HUES48 (cell line): ENCODE measurements around the gene ZNF367.

Experiments
- H3K27ac ChIP-seq: one replicate; pipeline ENCODE4 v1.7.0; 2013; ENCODE audit warnings: low read depth, low read length, inconsistent platforms
- H3K27me3 ChIP-seq: 2 replicates; pipeline ENCODE4 v1.6.1; 2013; ENCODE audit warnings: mild to moderate bottlenecking, low read length; ENCODE audit not compliant: control insufficient read depth, insufficient read depth
- H3K36me3 ChIP-seq: 2 replicates; pipeline ENCODE4 v1.6.1; 2013; ENCODE audit warnings: low read length; ENCODE audit not compliant: control insufficient read depth, insufficient read depth
- H3K4me1 ChIP-seq: 2 replicates; pipeline ENCODE4 v1.6.1; 2013; ENCODE audit warnings: mild to moderate bottlenecking, low read length; ENCODE audit not compliant: control insufficient read depth, insufficient read depth
- H3K4me3 ChIP-seq: 2 replicates; pipeline ENCODE4 v1.5.1; 2013; ENCODE audit warnings: mild to moderate bottlenecking, low read depth, low read length
- H3K9ac ChIP-seq: 2 replicates; pipeline ENCODE4 v1.6.1; 2013; ENCODE audit warnings: mild to moderate bottlenecking, low read depth, low read length, moderate library complexity
- H3K9me3 ChIP-seq: 2 replicates; pipeline ENCODE4 v1.6.1; 2013; ENCODE audit warnings: low read length; ENCODE audit not compliant: control insufficient read depth, insufficient read depth

Gene ZNF367

GRCh38 chr9:96450613-96451528 is 32.7 kb upstream of the ZNF367 start:
- peaks cover 31% of the 10 kb centered on the region for H3K27me3 ChIP-seq
- no peak overlapping the region for H3K27ac ChIP-seq
- no peaks in the 10 kb centered on the region for H3K9me3 ChIP-seq
- H3K4me1 ChIP-seq, result peaks cover 9% of the 10 kb centered on the region; the same call in 1 of the 2 replicates
- peak overlapping the region; percentile 24; the same call in 1 of the 2 replicates for H3K9ac ChIP-seq
- H3K36me3 ChIP-seq, result no peaks in the 10 kb centered on the region
- H3K4me3 ChIP-seq, result peak overlapping the region; percentile 67

- Histone ChIP-seq H3K9me3 (no peaks in the 10 kb centered on the region), H3K36me3 (no peaks in the 10 kb centered on the region), H3K27ac (peak within 1 kb of the TSS; percentile 61)
Observed at GRCh38 chr9:96449845-96450612, 31.9 kb upstream of the ZNF367 start, which contains the start of gene HABP4. Gene HABP4, plus strand, starts transcription at chr9:96450169. Its CDS starts 111 bp downstream, at chr9:96450280.

GRCh38 chr9:96449523-96449844 is 31.3 kb upstream of the ZNF367 start:
- no peak overlapping the region for H3K27ac ChIP-seq
- H3K9me3 ChIP-seq, result no peaks in the 10 kb centered on the region
- no peak overlapping the region for H3K9ac ChIP-seq
- H3K36me3 ChIP-seq, result no peaks in the 10 kb centered on the region
- H3K4me1 ChIP-seq, result peaks cover 9% of the 10 kb centered on the region; the same call in 1 of the 2 replicates
- H3K27me3 ChIP-seq, result peaks cover 31% of the 10 kb centered on the region
- H3K4me3 ChIP-seq, result peak overlapping the region; percentile 67

More at GRCh38 chr9:96449845-96450612, 31.9 kb upstream of the ZNF367 start, which contains the start of gene HABP4:
- Histone ChIP-seq H3K27me3 (peaks cover 31% of the 10 kb centered on the region), H3K9ac (peak within 1 kb of the TSS; percentile 70; the same call in 1 of the 2 replicates), H3K4me1 (peaks cover 9% of the 10 kb centered on the region; the same call in 1 of the 2 replicates), H3K4me3 (peak within 1 kb of the TSS; percentile 67)

- H3K36me3 ChIP-seq, result no peaks in the 10 kb centered on the region
- no peak overlapping the region for H3K9ac ChIP-seq
- peaks cover 9% of the 10 kb centered on the region; the same call in 1 of the 2 replicates for H3K4me1 ChIP-seq
- H3K4me3 ChIP-seq, result no peak overlapping the region
- no peaks in the 10 kb centered on the region for H3K9me3 ChIP-seq
- H3K27ac ChIP-seq, result no peak overlapping the region
- peaks cover 31% of the 10 kb centered on the region for H3K27me3 ChIP-seq
Observed at GRCh38 chr9:96448546-96449170, 30.5 kb upstream of the ZNF367 start.

GRCh38 chr9:96447406-96447805 is 29.2 kb upstream of the ZNF367 start:
- H3K27ac ChIP-seq, result no peak overlapping the region
- no peak overlapping the region for H3K4me3 ChIP-seq
- no peaks in the 10 kb centered on the region for H3K36me3 ChIP-seq
- H3K9ac ChIP-seq, result no peak overlapping the region
- no peaks in the 10 kb centered on the region for H3K9me3 ChIP-seq
- peaks cover 31% of the 10 kb centered on the region for H3K27me3 ChIP-seq
- peaks cover 9% of the 10 kb centered on the region; the same call in 1 of the 2 replicates for H3K4me1 ChIP-seq

- H3K9me3 ChIP-seq, result no peaks in the 10 kb centered on the region
- H3K27me3 ChIP-seq, result no peaks in the 10 kb centered on the region
- no peaks in the 10 kb centered on the region for H3K4me1 ChIP-seq
- no peak overlapping the region for H3K4me3 ChIP-seq
- H3K36me3 ChIP-seq, result no peaks in the 10 kb centered on the region
- H3K27ac ChIP-seq, result no peak overlapping the region
- no peak overlapping the region for H3K9ac ChIP-seq
Observed at GRCh38 chr9:96442491-96442890, 24.3 kb upstream of the ZNF367 start.

GRCh38 chr9:96441798-96442445 is 23.8 kb upstream of the ZNF367 start:
- Histone ChIP-seq H3K4me1 (no peaks in the 10 kb centered on the region), H3K36me3 (no peaks in the 10 kb centered on the region), H3K9me3 (no peaks in the 10 kb centered on the region), H3K9ac (no peak overlapping the region), H3K4me3 (no peak overlapping the region), H3K27me3 (no peaks in the 10 kb centered on the region), H3K27ac (no peak overlapping the region)

GRCh38 chr9:96440671-96441199 is 22.6 kb upstream of the ZNF367 start:
- Histone ChIP-seq H3K4me3 (no peak overlapping the region), H3K27ac (no peak overlapping the region), H3K36me3 (no peaks in the 10 kb centered on the region), H3K4me1 (no peaks in the 10 kb centered on the region), H3K9me3 (no peaks in the 10 kb centered on the region), H3K9ac (no peak overlapping the region), H3K27me3 (no peaks in the 10 kb centered on the region)

GRCh38 chr9:96437454-96437853 is 19.3 kb upstream of the ZNF367 start:
- H3K4me1 ChIP-seq, result no peaks in the 10 kb centered on the region
- no peak overlapping the region for H3K27ac ChIP-seq
- H3K36me3 ChIP-seq, result no peaks in the 10 kb centered on the region
- no peaks in the 10 kb centered on the region for H3K9me3 ChIP-seq
- no peak overlapping the region for H3K4me3 ChIP-seq
- no peak overlapping the region for H3K9ac ChIP-seq
- no peaks in the 10 kb centered on the region for H3K27me3 ChIP-seq

GRCh38 chr9:96436456-96437126 is 18.4 kb upstream of the ZNF367 start:
- Histone ChIP-seq H3K36me3 (no peaks in the 10 kb centered on the region), H3K9ac (no peak overlapping the region), H3K4me1 (no peaks in the 10 kb centered on the region), H3K27ac (no peak overlapping the region), H3K9me3 (no peaks in the 10 kb centered on the region), H3K27me3 (no peaks in the 10 kb centered on the region), H3K4me3 (no peak overlapping the region)
